Measurements from ENCODE around the gene HADH. TPM values are rescaled to one million over a fixed set of nuclear protein-coding genes. Genes with fewer than 3 reads are reported as not detected.

Gene HADH
- total RNA-seq, 1 experiment from 2014 or later = 69.5 TPM

DNA sequence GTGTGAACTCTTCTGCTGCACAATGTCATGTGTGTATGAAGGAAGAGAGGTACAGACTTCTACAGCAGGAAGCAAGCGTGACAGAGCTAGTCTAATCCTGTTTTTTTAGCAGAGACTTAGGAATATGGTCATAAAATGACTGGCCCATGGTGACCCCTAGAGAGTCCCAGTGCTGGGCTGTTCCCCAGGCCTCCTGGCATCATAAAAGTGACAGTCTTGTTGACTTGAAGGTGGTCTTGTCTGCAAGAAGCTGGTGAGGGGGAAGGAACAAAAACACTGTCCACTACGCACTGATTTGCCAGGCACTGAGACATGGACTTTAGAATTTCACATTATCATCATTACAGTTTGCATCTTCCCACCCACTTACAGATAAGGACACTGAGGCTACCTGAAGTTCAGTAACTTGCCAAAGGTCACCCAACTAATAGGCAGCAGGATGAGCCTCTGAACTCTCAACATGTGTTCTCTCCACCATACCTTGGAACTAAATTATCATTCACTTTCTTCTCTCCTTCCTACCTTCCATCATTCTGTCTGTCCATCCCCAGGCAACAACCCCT lies 63.0 kb downstream of the HADH start:
- TF ChIP-seq, protein P1, sequence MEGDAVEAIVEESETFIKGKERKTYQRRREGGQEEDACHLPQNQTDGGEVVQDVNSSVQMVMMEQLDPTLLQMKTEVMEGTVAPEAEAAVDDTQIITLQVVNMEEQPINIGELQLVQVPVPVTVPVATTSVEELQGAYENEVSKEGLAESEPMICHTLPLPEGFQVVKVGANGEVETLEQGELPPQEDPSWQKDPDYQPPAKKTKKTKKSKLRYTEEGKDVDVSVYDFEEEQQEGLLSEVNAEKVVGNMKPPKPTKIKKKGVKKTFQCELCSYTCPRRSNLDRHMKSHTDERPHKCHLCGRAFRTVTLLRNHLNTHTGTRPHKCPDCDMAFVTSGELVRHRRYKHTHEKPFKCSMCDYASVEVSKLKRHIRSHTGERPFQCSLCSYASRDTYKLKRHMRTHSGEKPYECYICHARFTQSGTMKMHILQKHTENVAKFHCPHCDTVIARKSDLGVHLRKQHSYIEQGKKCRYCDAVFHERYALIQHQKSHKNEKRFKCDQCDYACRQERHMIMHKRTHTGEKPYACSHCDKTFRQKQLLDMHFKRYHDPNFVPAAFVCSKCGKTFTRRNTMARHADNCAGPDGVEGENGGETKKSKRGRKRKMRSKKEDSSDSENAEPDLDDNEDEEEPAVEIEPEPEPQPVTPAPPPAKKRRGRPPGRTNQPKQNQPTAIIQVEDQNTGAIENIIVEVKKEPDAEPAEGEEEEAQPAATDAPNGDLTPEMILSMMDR (conservative IDR thresholded peaks at IDR 0.05; ENCODE audit: low read depth, low read length) = no peak
- no peak for TF ChIP-seq EZH2 (IDR thresholded peaks at IDR 0.05; ENCODE audit: borderline replicate concordance, low read depth, low read length, poor library complexity, severe bottlenecking)
- intact Hi-C loops (cut with micrococcal nuclease; ENCODE audit: unreplicated experiment) = no loop called here

DNA sequence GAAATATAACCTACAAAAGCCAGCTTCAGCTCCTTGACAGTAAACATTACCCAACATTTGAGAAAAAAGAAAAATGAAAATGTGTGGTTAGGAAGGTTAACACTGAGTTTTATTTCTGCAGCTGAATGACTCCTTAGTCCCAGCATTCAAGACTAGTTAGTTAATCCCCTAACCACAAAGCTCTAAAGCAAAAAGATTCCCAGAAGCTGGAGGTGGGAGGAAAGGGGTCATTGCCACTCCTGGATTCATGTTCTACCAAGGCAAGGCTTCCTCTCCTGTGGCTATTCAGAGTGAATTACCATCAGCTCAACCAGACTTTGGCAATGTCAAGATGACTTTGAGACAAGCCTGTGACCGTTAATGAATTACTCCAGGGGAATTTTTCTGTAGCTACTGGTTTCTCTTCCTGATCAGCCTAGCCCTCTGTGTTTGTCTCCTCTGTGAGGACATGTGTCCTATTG lies 63.6 kb downstream of the HADH start:
- no peaks in the 10 kb centered on the region for H3K4me1 ChIP-seq (ENCODE audit: insufficient read depth, low read length, poor library complexity, severe bottlenecking)
- H3K27me3 ChIP-seq (replicated peaks; ENCODE audit: insufficient read depth, low read depth, low read length, poor library complexity) = no peaks in the 10 kb centered on the region
- no peaks in the 10 kb centered on the region for H3K9me3 ChIP-seq (ENCODE audit: low read depth, low read length, poor library complexity, severe bottlenecking)
- H3K4me3 ChIP-seq (ENCODE audit: low read depth, low read length, poor library complexity, severe bottlenecking) = no peak overlapping the region
- no peaks in the 10 kb centered on the region for H3K36me3 ChIP-seq (ENCODE audit: insufficient read depth, low read length, poor library complexity, severe bottlenecking)
- no peak for DNase-seq (ENCODE audit: low spot score)
- no TSS peak for BruUV-seq (replicated peaks)
- no peak overlapping the region for H3K27ac ChIP-seq (ENCODE audit: low read depth, low read length, poor library complexity, severe bottlenecking)
- ChIA-PET CTCF (no interaction called here), POLR2A (ENCODE audit: low non-redundant PET) (no interaction called here)
- intact Hi-C loops (cut with micrococcal nuclease; ENCODE audit: unreplicated experiment) = no loop called here
- TF ChIP-seq, protein P1 (conservative IDR thresholded peaks at IDR 0.05; ENCODE audit: low read depth, low read length) = no peak
- TF ChIP-seq EZH2 (IDR thresholded peaks at IDR 0.05; ENCODE audit: borderline replicate concordance, low read depth, low read length, poor library complexity, severe bottlenecking) = no peak

More for the DNA sequence above, 63.0 kb downstream of the HADH start:
- no peak for DNase-seq (ENCODE audit: low spot score)
- ChIA-PET POLR2A (ENCODE audit: low non-redundant PET) (interaction anchor here (0.6 kb wide), 1 partner anchor 540 kb away, joined by 8 read pairs; no protein-coding TSS in a partner anchor), CTCF (no interaction called here)
- Histone ChIP-seq H3K36me3 (ENCODE audit: insufficient read depth, low read length, poor library complexity, severe bottlenecking) (no peaks in the 10 kb centered on the region), H3K4me3 (ENCODE audit: low read depth, low read length, poor library complexity, severe bottlenecking) (no peak overlapping the region), H3K27ac (ENCODE audit: low read depth, low read length, poor library complexity, severe bottlenecking) (no peak overlapping the region), H3K9me3 (ENCODE audit: low read depth, low read length, poor library complexity, severe bottlenecking) (no peaks in the 10 kb centered on the region), H3K27me3 (replicated peaks; ENCODE audit: insufficient read depth, low read depth, low read length, poor library complexity) (no peaks in the 10 kb centered on the region), H3K4me1 (ENCODE audit: insufficient read depth, low read length, poor library complexity, severe bottlenecking) (no peaks in the 10 kb centered on the region)
- BruUV-seq (replicated peaks) = no TSS peak

DNA sequence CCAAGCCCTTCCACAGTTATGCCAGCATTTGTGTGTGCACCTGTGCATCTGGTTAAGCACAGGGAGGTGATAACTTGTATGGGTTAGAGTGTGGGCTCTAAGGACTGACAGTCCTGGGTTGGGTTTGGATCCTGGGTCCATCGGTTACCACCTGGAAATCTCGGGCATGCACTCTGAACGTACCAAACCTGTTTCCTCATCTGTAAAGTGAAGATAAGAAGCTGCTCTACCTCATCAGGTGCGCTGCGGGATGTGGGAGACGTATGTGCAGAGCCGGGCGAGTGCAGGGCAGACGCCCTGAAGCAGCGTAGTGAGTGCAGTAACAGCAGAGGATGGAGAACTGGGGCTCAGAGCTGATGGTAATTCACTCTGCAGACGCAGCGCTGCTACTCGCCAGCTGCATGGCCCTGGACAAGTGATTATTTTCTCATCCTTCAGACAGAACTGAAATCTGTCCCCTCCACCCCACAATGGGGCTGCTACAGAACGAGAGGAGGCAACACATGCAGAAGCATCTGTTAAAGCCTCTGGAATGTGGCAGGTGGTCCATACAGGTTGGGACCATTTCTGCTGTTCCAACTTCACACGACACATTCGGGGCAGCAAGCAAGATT lies 64.4 kb downstream of the HADH start:
- DNase-seq (ENCODE audit: low spot score) = no peak
- Histone ChIP-seq H3K27ac (ENCODE audit: low read depth, low read length, poor library complexity, severe bottlenecking) (no peak overlapping the region), H3K9me3 (ENCODE audit: low read depth, low read length, poor library complexity, severe bottlenecking) (no peaks in the 10 kb centered on the region), H3K27me3 (replicated peaks; ENCODE audit: insufficient read depth, low read depth, low read length, poor library complexity) (no peaks in the 10 kb centered on the region), H3K36me3 (ENCODE audit: insufficient read depth, low read length, poor library complexity, severe bottlenecking) (no peaks in the 10 kb centered on the region), H3K4me3 (ENCODE audit: low read depth, low read length, poor library complexity, severe bottlenecking) (no peak overlapping the region), H3K4me1 (ENCODE audit: insufficient read depth, low read length, poor library complexity, severe bottlenecking) (no peaks in the 10 kb centered on the region)
- no TSS peak for BruUV-seq (replicated peaks)
- TF ChIP-seq, protein P1 (conservative IDR thresholded peaks at IDR 0.05; ENCODE audit: low read depth, low read length) = no peak
- no peak for TF ChIP-seq EZH2 (IDR thresholded peaks at IDR 0.05; ENCODE audit: borderline replicate concordance, low read depth, low read length, poor library complexity, severe bottlenecking)
- ChIA-PET POLR2A (ENCODE audit: low non-redundant PET) (no interaction called here), CTCF (no interaction called here)
- intact Hi-C loops (cut with micrococcal nuclease; ENCODE audit: unreplicated experiment) = no loop called here
